GM19043 (cell line): Measurements from ENCODE around the gene NCOR1.
"Not testable (repeated sequence)": the region's sequence is repeated elsewhere in the genome, so short reads cannot be mapped to it uniquely, and the experiment has no call there.

ENCODE experiments used
- ATAC-seq: cut with Tn5 transposase; IDR thresholded peaks from one replicate; pipeline ENCODE4 v1.9.1; 2021; ENCODE audit warnings: low read depth; ENCODE audit not compliant: unreplicated experiment

The NCOR1 gene

GRCh38 chr17:16101440-16101839, 113.9 kb downstream of the NCOR1 start:
- ATAC-seq = no peak

- ATAC-seq = no peak
Measured at GRCh38 chr17:16100737-16101400, 114.5 kb downstream of the NCOR1 start.

DNA sequence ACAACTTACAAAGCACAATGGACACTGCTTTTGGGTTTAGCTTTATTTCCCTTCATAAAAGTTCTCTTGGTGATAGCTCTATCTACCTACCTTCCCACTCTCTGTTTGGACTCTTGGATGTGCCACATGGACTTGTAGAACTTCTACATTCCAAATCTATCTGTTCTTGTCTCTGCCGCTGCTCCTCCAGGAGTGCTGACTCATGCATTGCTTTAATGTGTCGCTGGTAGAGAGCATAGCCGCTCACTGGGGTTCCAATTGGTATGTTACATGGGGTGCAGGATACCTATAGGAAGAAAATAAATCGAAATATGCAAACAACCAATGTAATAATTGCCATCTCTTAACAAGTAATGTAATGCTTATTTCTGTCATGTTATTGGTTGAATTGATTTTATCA, 123.6 kb downstream of the NCOR1 start:
- no peak for ATAC-seq

- ATAC-seq = no peak
Measured at GRCh38 chr17:16086957-16087356, 128.4 kb downstream of the NCOR1 start.

- ATAC-seq = no peak
Measured at GRCh38 chr17:16085066-16085699, 130.2 kb downstream of the NCOR1 start.

DNA sequence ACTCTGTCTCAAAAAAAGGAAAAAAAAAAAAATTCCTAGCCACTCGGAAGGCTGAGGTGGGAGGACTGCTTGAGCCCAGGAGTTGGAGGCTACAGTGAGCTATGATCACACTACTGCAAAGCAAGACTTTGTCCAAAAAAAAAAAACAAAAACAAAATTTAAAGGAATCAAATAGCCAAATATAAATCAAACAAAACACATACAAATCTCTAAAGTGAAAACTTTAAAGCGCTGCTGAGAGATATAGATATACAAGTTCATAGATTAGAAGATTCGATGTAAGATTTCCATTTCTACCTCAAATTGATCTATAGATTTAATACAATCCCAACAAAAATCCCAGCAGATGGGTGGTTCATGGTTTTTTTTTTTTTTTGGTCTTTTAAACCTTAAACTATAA, 132.1 kb downstream of the NCOR1 start:
- no peak for ATAC-seq

DNA sequence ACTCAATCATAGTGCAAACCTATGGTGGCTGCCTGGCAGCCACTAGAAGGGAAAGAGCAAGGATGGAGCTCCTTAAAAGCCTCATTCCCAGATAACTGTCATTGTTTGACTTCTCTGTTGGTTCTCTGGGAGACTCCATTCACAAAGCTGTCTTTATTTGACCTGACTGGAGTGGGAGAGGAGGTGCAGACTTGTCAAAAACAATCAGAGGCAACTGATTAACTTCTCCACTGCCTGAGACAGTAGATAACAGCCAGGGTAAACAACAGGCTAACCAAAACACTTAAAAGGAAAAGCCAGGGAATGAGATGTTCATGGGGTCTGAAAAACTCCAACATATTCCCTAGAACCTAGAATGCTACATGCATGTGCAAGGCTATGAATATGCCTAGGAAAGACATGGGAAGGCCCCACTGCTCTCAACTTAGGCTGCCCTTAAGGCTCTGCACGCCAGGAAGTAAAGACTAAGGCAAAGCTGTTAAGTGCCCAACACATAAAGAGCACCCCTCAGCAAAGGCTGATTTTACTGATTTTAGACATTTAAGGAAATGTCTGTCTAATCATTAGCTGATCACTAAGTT, 133.7 kb downstream of the NCOR1 start:
- no peak for ATAC-seq

DNA sequence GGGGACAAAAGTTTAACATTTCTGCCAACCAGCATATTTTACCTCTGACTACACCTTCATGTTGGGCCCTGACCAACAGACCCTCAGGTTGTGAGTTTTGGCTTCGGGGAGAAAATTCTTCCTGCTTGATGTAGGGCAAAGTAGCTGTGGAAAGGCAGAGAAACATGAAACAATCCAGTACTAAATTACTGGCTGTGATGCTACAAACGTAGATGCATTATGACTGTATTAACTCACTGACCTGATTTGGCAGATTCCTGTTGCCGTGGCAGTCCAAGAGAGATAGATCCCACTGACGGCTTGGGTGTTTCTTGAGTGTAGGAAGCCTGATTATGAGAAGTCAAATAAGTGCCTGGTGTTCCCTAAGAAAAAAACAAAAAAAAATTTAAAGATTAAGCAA, 135.0 kb downstream of the NCOR1 start:
- no peak for ATAC-seq

- no peak for ATAC-seq
Measured at GRCh38 chr17:16075949-16076348, 139.4 kb downstream of the NCOR1 start.

DNA sequence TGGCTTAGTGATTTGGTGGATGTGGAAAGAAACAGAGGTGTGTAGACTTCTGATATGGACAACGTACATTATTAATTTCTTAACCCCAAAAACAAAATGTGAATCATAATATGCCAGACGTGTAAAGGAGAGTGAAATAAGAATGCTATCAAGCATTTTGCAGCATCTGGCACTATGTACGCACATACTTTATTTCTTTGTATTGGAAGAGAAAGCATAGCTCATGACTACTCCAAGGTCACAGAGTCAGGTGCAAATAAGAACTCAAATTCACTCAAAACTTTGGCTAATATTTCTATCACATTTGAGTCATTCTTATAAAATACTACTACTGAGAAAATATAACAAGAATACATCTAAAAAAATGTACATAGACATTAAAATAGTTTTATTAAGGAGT, 140.9 kb downstream of the NCOR1 start:
- no peak for ATAC-seq

- ATAC-seq = no peak
Measured at GRCh38 chr17:16073845-16074244, 141.5 kb downstream of the NCOR1 start.

DNA sequence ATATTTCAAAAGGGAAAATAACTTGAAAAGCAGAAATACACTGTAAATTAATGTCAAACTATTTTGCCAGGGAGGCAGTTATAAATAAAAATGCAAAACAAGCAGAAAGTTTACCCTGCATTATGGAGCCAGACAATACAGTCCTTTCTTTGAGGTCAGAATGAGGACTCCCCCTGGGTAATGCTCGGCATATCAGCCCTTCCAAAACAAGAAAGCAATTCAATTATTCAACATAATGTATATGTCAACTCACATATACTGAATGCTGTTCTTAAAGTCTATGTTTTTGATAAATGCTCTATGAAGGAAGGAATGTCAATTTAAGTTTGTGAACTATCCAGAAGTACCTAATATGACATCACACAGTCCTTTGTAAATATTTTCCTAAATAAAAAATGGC, 143.3 kb downstream of the NCOR1 start:
- no peak for ATAC-seq

DNA sequence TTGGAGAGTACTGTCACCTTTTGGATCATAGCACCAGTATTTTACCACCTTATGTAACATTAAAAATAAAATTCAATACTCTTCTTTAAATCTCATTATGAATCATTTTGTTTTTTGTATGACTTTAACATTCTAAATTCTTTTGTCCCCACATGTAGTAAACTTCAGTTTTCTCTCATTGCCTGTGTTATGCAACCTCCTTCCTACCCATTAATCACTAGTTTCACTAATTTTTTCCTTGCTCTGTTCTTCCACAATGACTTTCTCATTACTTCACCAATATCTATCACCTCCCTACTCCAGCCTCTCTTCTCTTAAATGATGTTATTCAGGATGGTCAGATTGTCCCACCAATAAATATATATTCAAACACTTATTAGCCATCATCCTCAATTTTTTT, 147.0 kb downstream of the NCOR1 start:
- ATAC-seq = no peak

GRCh38 chr17:16066125-16066524, 149.2 kb downstream of the NCOR1 start:
- ATAC-seq = no peak

GRCh38 chr17:16061631-16062030, 153.7 kb downstream of the NCOR1 start:
- no peak for ATAC-seq

DNA sequence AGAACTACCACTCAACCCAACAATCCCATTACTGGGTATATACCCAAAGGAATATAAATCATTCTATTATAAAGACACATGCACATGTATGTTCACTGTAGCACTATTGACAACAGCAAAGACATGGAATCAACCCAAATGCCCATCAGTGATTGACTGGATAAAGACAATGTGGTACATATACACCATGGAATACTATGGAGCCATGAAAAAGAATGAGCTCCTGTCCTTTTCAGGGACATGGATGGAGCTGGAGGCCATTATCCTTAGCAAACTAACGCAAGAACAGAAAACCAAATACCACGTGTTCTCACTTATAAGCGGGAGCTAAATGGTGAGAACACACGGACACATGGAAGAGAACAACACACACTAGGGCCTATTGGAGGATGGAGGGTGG, 160.2 kb downstream of the NCOR1 start:
- ATAC-seq = not testable (repeated sequence)

DNA sequence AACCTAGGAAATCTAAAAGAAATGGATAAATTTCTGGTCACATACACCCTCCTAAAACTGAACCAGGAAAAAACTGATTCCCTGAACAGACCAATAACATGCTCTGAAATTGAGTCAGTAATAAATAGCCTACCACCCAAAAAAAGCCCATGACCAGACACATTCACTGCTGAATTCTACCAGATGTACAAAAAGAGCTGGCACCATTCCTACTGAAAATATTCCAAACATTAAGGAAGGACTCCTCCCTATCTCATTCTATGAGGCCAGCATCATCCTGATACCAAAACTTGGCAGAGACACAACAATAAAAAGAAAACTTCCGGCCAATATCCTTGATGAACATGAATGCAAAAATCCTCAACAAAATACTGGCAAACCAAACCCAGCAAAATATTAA, 162.8 kb downstream of the NCOR1 start:
- ATAC-seq = no peak

- no peak for ATAC-seq
Measured at GRCh38 chr17:16050844-16051243, 164.5 kb downstream of the NCOR1 start.

- no peak for ATAC-seq
Measured at GRCh38 chr17:16048811-16049449, 166.4 kb downstream of the NCOR1 start.

DNA sequence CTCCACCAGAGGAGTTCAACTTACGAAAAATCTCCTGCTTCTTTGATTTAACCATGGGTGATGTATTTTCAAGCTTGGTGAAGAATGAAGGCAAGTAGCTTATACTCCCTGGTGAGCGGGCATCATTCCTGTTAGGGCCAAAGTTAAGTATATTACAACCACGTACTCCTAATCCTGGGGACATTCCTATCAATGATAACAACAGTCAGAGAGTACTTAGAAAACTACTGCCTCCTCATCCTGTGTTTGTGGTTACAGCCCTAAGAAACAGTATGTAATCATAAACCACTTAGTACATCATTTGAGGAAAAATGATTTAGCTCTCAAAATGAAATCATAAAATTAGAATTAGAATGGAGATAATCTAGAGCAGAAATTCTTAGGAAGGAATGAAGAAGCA, 168.4 kb downstream of the NCOR1 start:
- ATAC-seq = no peak

GRCh38 chr17:16044487-16044886, 170.8 kb downstream of the NCOR1 start:
- no peak for ATAC-seq
